ENCODE data around the gene GBF1. TPM values are rescaled to one million over a fixed set of nuclear protein-coding genes. Genes with fewer than 3 reads are reported as not detected.

GBF1 gene
- total and polyA plus RNA-seq, 4 donors, result 6.0 to 27.2 (median 15.2) TPM

GRCh38 chr10:102297101-102297500 lies 51.8 kb downstream of the GBF1 start:
- no peak overlapping the region for H3K9ac ChIP-seq (ENCODE audit: low read depth in 1 of 2, low read length in 2 of 2)
- peaks cover 0 to 2% (median 0%) of the 10 kb centered on the region in 4 donors for H3K36me3 ChIP-seq (ENCODE audit: control insufficient read depth in 4 of 4, insufficient read depth in 3 of 4, low read depth in 1 of 4, low read length in 3 of 4)
- no peak for TF ChIP-seq CTCF (IDR thresholded peaks at IDR 0.05; ENCODE audit: low read depth, low read length, missing input control)
- TF ChIP-seq HNF4A (conservative IDR thresholded peaks at IDR 0.05), result peak; percentile 71 to 74
- no peak overlapping the region for H3K4me3 ChIP-seq (ENCODE audit: low read depth in 1 of 3, low read length in 3 of 3)
- DNase-seq (ENCODE audit: low spot score), result no peak
- H3K9me3 ChIP-seq (ENCODE audit: control insufficient read depth in 4 of 4, low read length in 3 of 4), result no peaks in the 10 kb centered on the region
- no peak overlapping the region for H3K27ac ChIP-seq (ENCODE audit: low read depth in 1 of 2, low read length in 2 of 2)
- H3K27me3 ChIP-seq (ENCODE audit: control insufficient read depth in 4 of 4, insufficient read depth in 4 of 4, low read length in 3 of 4), result no peaks in the 10 kb centered on the region
- peaks cover 0 to 3% (median 1%) of the 10 kb centered on the region in 4 donors for H3K4me1 ChIP-seq (ENCODE audit: control insufficient read depth in 4 of 4, insufficient read depth in 4 of 4, low read length in 3 of 4)
- WGBS, result 59% methylated on average over 1 of the region's 1 CpG

GRCh38 chr10:102298899-102299298 lies 53.6 kb downstream of the GBF1 start:
- Histone ChIP-seq H3K27ac (ENCODE audit: low read depth in 1 of 2, low read length in 2 of 2) (no peak overlapping the region), H3K9me3 (ENCODE audit: control insufficient read depth in 4 of 4, low read length in 3 of 4) (no peaks in the 10 kb centered on the region), H3K36me3 (ENCODE audit: control insufficient read depth in 4 of 4, insufficient read depth in 3 of 4, low read depth in 1 of 4, low read length in 3 of 4) (peaks cover 0 to 2% (median 0%) of the 10 kb centered on the region in 4 donors), H3K4me1 (ENCODE audit: control insufficient read depth in 4 of 4, insufficient read depth in 4 of 4, low read length in 3 of 4) (peaks cover 0 to 2% (median under 1%) of the 10 kb centered on the region in 4 donors), H3K4me3 (ENCODE audit: low read depth in 1 of 3, low read length in 3 of 3) (no peak overlapping the region), H3K9ac (ENCODE audit: low read depth in 1 of 2, low read length in 2 of 2) (no peak overlapping the region), H3K27me3 (ENCODE audit: control insufficient read depth in 4 of 4, insufficient read depth in 4 of 4, low read length in 3 of 4) (no peaks in the 10 kb centered on the region)
- DNase-seq (ENCODE audit: low spot score), result no peak
- TF ChIP-seq SP1 (IDR thresholded peaks at IDR 0.05), result no peak
- TF ChIP-seq CTCF (IDR thresholded peaks at IDR 0.05; ENCODE audit: low read depth, low read length, missing input control), result no peak
- no peak for TF ChIP-seq FOXA1 (IDR thresholded peaks at IDR 0.05)
- TF ChIP-seq TAF1 (conservative IDR thresholded peaks at IDR 0.05), result no peak
- no peak for TF ChIP-seq RXRA (IDR thresholded peaks at IDR 0.05)
- no peak for TF ChIP-seq ZBTB33 (IDR thresholded peaks at IDR 0.05)
- TF ChIP-seq REST (IDR thresholded peaks at IDR 0.05), result no peak
